Measurements from ENCODE around the gene DDX41.
"Not testable (repeated sequence)": the region's sequence is repeated elsewhere in the genome, so short reads cannot be mapped to it uniquely, and the experiment has no call there.

The DDX41 gene
- 33.8 to 83.6 (median 61.0) reads per million in 18 experiments for total RNA-seq

- DNase-seq = peak; percentile 99
Measured at GRCh38 chr5:177516601-177517568, at the start of gene DDX41. TSS of gene DDX41 (minus strand) at chr5:177516961. CDS start at chr5:177516945, 16 bp downstream.

- DNase-seq = no peak
Measured at GRCh38 chr5:177565046-177565445, 48.3 kb upstream of the DDX41 start.

GRCh38 chr5:177559446-177559941, 42.7 kb upstream of the DDX41 start:
- not testable (repeated sequence) for DNase-seq

- no peak for DNase-seq
Measured at GRCh38 chr5:177557796-177558195, 41.0 kb upstream of the DDX41 start.

- DNase-seq = peak; percentile 26 to 38
Measured at GRCh38 chr5:177557041-177557647, 40.4 kb upstream of the DDX41 start.

- DNase-seq = no peak
Measured at GRCh38 chr5:177555665-177556064, 38.9 kb upstream of the DDX41 start.

- no peak for DNase-seq
Measured at GRCh38 chr5:177555228-177555627, 38.5 kb upstream of the DDX41 start.

GRCh38 chr5:177554474-177555111, 37.8 kb upstream of the DDX41 start, which contains the start of gene FAM193B:
TSS of gene FAM193B (minus strand) at chr5:177554563. CDS start at chr5:177554458, 105 bp downstream.
- DNase-seq = peak; percentile 93 to 95

- DNase-seq = peak in 1 of 2 donors; percentile 29
Measured at GRCh38 chr5:177553671-177554429, 37.1 kb upstream of the DDX41 start.

GRCh38 chr5:177552839-177553455, 36.2 kb upstream of the DDX41 start:
- DNase-seq = no peak

GRCh38 chr5:177550122-177550521, 33.4 kb upstream of the DDX41 start:
- DNase-seq = no peak

GRCh38 chr5:177548495-177548894, 31.7 kb upstream of the DDX41 start:
- no peak for DNase-seq

GRCh38 chr5:177547736-177548135, 31.0 kb upstream of the DDX41 start:
- no peak for DNase-seq

GRCh38 chr5:177546258-177546741, 29.5 kb upstream of the DDX41 start:
- peak; percentile 75 to 77 for DNase-seq

- DNase-seq = peak; percentile 87 to 89
Measured at GRCh38 chr5:177545487-177546257, 28.9 kb upstream of the DDX41 start.

- no peak for DNase-seq
Measured at GRCh38 chr5:177542816-177543465, 26.2 kb upstream of the DDX41 start.

- no peak for DNase-seq
Measured at GRCh38 chr5:177540438-177540837, 23.7 kb upstream of the DDX41 start.

GRCh38 chr5:177539411-177539810, 22.6 kb upstream of the DDX41 start:
- peak; percentile 25 to 35 for DNase-seq

- no peak for DNase-seq
Measured at GRCh38 chr5:177538876-177539275, 22.1 kb upstream of the DDX41 start.

Data from inflammatory macrophage (primary cell).